SK-N-SH treated with all-trans-retinoic acid at 6 μM for 48 hours (cell line): ENCODE measurements around the gene C19orf85.

Source experiments
- ATAC-seq: fragments of 200-7000 bp; cut with Tn5 transposase; 3 replicates; pipeline ENCODE4 v1.9.1; 2020; ENCODE audit warnings: mild to moderate bottlenecking, moderate library complexity
- ARNTL ChIP-seq: fragments of 450-650 bp; formaldehyde crosslinking; IDR thresholded peaks from 2 replicates; pipeline ENCODE4 v1.5.0; 2020; ENCODE audit warnings: low read depth, mild to moderate bottlenecking, moderate library complexity, borderline replicate concordance
- BACH2 ChIP-seq: fragments of 250-450 bp; sonication (Bioruptor Pico); IDR thresholded peaks from 2 replicates; pipeline ENCODE4 v1.9.0; 2021; ENCODE audit warnings: mild to moderate bottlenecking, borderline replicate concordance
- CSDC2 ChIP-seq: fragments of 250-450 bp; sonication (Bioruptor Pico); IDR thresholded peaks from 2 replicates; pipeline ENCODE4 v1.5.0; 2020; ENCODE audit warnings: mild to moderate bottlenecking, moderate library complexity
- CSRNP3 ChIP-seq: fragments of 250-450 bp; sonication (Bioruptor Pico); IDR thresholded peaks from 2 replicates; pipeline ENCODE4 v1.5.1; 2021; ENCODE audit warnings: mild to moderate bottlenecking, moderate library complexity
- ESRRG ChIP-seq: fragments of 250-450 bp; sonication (Bioruptor Pico); IDR thresholded peaks from 2 replicates; pipeline ENCODE4 v1.6.1; 2021; ENCODE audit warnings: mild to moderate bottlenecking
- GLIS3 ChIP-seq: fragments of 250-450 bp; sonication (Bioruptor Pico); IDR thresholded peaks from 2 replicates; pipeline ENCODE4 v1.5.0; 2020; ENCODE audit warnings: mild to moderate bottlenecking, moderate library complexity
- ISL1 ChIP-seq: fragments of 250-450 bp; sonication (Bioruptor Pico); IDR thresholded peaks from 2 replicates; pipeline ENCODE4 v2.1.2; 2022; ENCODE audit warnings: mild to moderate bottlenecking, moderate library complexity
- OSR1 ChIP-seq: fragments of 250-450 bp; sonication (Bioruptor Pico); IDR thresholded peaks from 2 replicates; pipeline ENCODE4 v1.8.0; 2022; ENCODE audit warnings: moderate library complexity, mild to moderate bottlenecking, inconsistent platforms
- TCF4 ChIP-seq: fragments of 250-450 bp; sonication (Bioruptor Pico); IDR thresholded peaks from 2 replicates; pipeline ENCODE4 v1.8.0; 2021; ENCODE audit warnings: mild to moderate bottlenecking, moderate library complexity, borderline replicate concordance
- ZC3H10 ChIP-seq: fragments of 250-450 bp; sonication (Bioruptor Pico); IDR thresholded peaks from 2 replicates; pipeline ENCODE4 v1.5.1; 2021; ENCODE audit warnings: mild to moderate bottlenecking, moderate library complexity
- ZFP3 ChIP-seq: fragments of 250-450 bp; sonication (Bioruptor Pico); IDR thresholded peaks from 2 replicates; pipeline ENCODE4 v1.5.0; 2020; ENCODE audit warnings: mild to moderate bottlenecking, moderate library complexity
- ZFP30 ChIP-seq: fragments of 450-650 bp; formaldehyde crosslinking; IDR thresholded peaks from 2 replicates; pipeline ENCODE4 v1.5.0; 2022; ENCODE audit warnings: mild to moderate bottlenecking, moderate library complexity
- ZNF565 ChIP-seq: fragments of 450-650 bp; formaldehyde crosslinking; conservative IDR thresholded peaks from 2 replicates; pipeline ENCODE4 v1.5.0; 2020; ENCODE audit warnings: low read depth, mild to moderate bottlenecking, moderate library complexity
- ZNF70 ChIP-seq: fragments of 450-650 bp; formaldehyde crosslinking; IDR thresholded peaks from 2 replicates; pipeline ENCODE4 v1.5.0; 2020; ENCODE audit warnings: mild to moderate bottlenecking, moderate library complexity
- ZNF8 ChIP-seq: fragments of 450-650 bp; formaldehyde crosslinking; IDR thresholded peaks from 2 replicates; pipeline ENCODE4 v1.5.0; 2020; ENCODE audit warnings: mild to moderate bottlenecking, moderate library complexity
- TF ChIP-seq, protein P1 (sequence below): fragments of 250-450 bp; sonication (Bioruptor Pico); IDR thresholded peaks from 2 replicates; pipeline ENCODE4 v1.8.0; 2020; ENCODE audit warnings: mild to moderate bottlenecking, moderate library complexity, borderline replicate concordance
- TF ChIP-seq, protein P2 (sequence below): fragments of 250-450 bp; sonication (Bioruptor Pico); IDR thresholded peaks from 2 replicates; pipeline ENCODE4 v1.5.1; 2020; ENCODE audit warnings: low read depth, mild to moderate bottlenecking, moderate library complexity

Gene C19orf85

DNA sequence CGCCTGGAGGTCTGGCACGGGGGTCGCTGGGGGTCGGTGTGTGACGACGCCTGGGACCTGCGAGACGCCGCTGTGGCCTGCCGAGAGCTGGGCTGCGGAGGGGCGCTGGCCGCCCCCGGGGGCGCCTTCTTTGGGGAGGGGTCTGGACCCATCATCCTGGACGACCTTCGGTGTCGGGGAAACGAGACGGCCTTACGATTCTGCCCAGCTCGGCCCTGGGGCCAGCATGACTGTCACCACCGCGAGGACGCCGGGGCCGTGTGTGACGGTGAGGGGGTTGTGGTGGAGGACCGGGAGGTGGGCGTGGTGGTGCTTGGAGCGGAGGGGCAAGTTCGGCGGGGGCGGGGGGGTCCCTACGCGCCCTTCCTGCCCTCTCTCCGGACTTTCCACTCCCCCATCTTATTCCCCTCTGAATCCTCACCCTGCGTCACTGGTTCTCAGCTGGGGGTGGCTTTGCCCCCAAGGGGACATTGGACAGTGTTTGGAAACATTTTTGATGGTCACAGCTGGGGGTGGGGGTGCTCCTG, 29.2 kb upstream of the C19orf85 start:
- TF ChIP-seq ARNTL (CRISPR knock-in tag): no peak
- no peak for TF ChIP-seq ESRRG (CRISPR knock-in tag)
- no peak for TF ChIP-seq CSRNP3
- no peak for TF ChIP-seq CSDC2 (CRISPR knock-in tag)
- TF ChIP-seq ZNF565 (CRISPR knock-in tag): no peak
- no peak for TF ChIP-seq TCF4 (CRISPR knock-in tag)
- no peak for TF ChIP-seq ISL1 (CRISPR knock-in tag)
- TF ChIP-seq ZFP3: no peak
- TF ChIP-seq GLIS3: no peak
- TF ChIP-seq ZNF8 (CRISPR knock-in tag): no peak
- TF ChIP-seq, protein P1, sequence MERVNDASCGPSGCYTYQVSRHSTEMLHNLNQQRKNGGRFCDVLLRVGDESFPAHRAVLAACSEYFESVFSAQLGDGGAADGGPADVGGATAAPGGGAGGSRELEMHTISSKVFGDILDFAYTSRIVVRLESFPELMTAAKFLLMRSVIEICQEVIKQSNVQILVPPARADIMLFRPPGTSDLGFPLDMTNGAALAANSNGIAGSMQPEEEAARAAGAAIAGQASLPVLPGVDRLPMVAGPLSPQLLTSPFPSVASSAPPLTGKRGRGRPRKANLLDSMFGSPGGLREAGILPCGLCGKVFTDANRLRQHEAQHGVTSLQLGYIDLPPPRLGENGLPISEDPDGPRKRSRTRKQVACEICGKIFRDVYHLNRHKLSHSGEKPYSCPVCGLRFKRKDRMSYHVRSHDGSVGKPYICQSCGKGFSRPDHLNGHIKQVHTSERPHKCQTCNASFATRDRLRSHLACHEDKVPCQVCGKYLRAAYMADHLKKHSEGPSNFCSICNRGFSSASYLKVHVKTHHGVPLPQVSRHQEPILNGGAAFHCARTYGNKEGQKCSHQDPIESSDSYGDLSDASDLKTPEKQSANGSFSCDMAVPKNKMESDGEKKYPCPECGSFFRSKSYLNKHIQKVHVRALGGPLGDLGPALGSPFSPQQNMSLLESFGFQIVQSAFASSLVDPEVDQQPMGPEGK: no peak
- no peak for ATAC-seq

GRCh38 chr19:55493052-55493644, 28.6 kb upstream of the C19orf85 start:
- ATAC-seq: no peak

DNA sequence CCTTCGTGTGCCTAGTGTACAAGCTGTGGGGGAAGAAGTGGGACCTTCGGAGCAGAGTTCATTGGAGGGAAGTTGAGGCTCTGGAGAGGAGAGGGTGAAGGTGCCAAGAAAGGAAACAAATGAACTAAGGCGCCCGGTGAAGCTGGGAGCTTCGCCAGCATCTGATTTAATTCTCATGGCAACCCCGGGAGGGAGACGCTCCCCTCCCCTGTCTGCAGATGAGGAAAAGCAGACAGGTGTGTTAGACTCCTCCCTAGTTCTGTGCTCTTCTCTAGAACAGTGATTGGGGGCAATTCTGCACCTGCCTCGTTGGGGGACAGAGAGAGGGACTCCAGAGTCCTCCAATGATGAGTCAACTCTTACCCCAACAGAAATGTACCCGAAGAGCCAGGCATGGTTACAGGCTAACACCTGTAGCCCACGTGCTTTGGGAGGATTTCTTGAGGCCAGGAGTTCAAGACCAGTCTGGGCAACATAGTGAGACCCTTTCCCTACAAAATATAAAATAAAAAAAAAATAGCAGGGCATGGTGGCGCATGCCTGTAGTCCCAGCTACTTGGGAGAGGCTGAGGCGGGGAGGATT, 27.9 kb upstream of the C19orf85 start:
- TF ChIP-seq ARNTL (CRISPR knock-in tag) (no peak), ZFP3 (no peak), ESRRG (CRISPR knock-in tag) (no peak), CSDC2 (CRISPR knock-in tag) (no peak), CSRNP3 (no peak), ZNF8 (CRISPR knock-in tag) (no peak), OSR1 (no peak), TCF4 (CRISPR knock-in tag) (no peak), BACH2 (no peak), ZNF70 (CRISPR knock-in tag) (no peak), ZNF565 (CRISPR knock-in tag) (no peak), ZC3H10 (CRISPR knock-in tag) (no peak), GLIS3 (no peak), ZFP30 (no peak)
- TF ChIP-seq, protein P1: no peak
- TF ChIP-seq, protein P2, sequence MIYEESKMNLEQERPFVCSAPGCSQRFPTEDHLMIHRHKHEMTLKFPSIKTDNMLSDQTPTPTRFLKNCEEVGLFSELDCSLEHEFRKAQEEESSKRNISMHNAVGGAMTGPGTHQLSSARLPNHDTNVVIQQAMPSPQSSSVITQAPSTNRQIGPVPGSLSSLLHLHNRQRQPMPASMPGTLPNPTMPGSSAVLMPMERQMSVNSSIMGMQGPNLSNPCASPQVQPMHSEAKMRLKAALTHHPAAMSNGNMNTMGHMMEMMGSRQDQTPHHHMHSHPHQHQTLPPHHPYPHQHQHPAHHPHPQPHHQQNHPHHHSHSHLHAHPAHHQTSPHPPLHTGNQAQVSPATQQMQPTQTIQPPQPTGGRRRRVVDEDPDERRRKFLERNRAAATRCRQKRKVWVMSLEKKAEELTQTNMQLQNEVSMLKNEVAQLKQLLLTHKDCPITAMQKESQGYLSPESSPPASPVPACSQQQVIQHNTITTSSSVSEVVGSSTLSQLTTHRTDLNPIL (CRISPR knock-in tag): no peak
- ATAC-seq: no peak

More at GRCh38 chr19:55493052-55493644, 28.6 kb upstream of the C19orf85 start:
- TF ChIP-seq ISL1 (CRISPR knock-in tag) (no peak), BACH2 (no peak), OSR1 (no peak), TCF4 (CRISPR knock-in tag) (no peak), ARNTL (CRISPR knock-in tag) (no peak)
- TF ChIP-seq, protein P2 (CRISPR knock-in tag): no peak
